Liver (tissue), 9 donors: Measurements from ENCODE around the gene CMTR2. TPM values are rescaled to one million over a fixed set of nuclear protein-coding genes. Genes with fewer than 3 reads are reported as not detected.

ENCODE experiments used
- DNase-seq: peaks from one replicate; pipeline ENCODE4 v3.0.0-alpha.2; 2017; ENCODE audit warnings: low spot score
- H3K27ac ChIP-seq, 2 donors: one replicate each; pipeline ENCODE4 v1.7.0; 2013; ENCODE audit warnings: inconsistent platforms in 2 of 2, low read length in 2 of 2, control low read depth in 1 of 2, low read depth in 1 of 2, mild to moderate bottlenecking in 1 of 2
- H3K27me3 ChIP-seq, 4 donors: one replicate each; pipeline versions ENCODE4 v1.6.1 to v1.7.0; 2013; ENCODE audit warnings: low read length in 3 of 4, inconsistent platforms in 1 of 4, mild to moderate bottlenecking in 1 of 4, moderate library complexity in 1 of 4; ENCODE audit not compliant: control insufficient read depth in 4 of 4, insufficient read depth in 4 of 4
- H3K36me3 ChIP-seq, 4 donors: one replicate each; pipeline versions ENCODE4 v1.6.1 to v1.7.0; 2013; ENCODE audit warnings: low read length in 3 of 4, mild to moderate bottlenecking in 3 of 4, low read depth in 1 of 4, moderate library complexity in 1 of 4; ENCODE audit not compliant: control insufficient read depth in 4 of 4, insufficient read depth in 3 of 4
- H3K4me1 ChIP-seq, 4 donors: one replicate each; pipeline versions ENCODE4 v1.6.1 to v1.7.0; 2013; ENCODE audit warnings: low read length in 3 of 4, mild to moderate bottlenecking in 3 of 4, moderate library complexity in 1 of 4; ENCODE audit not compliant: control insufficient read depth in 4 of 4, insufficient read depth in 4 of 4
- H3K4me3 ChIP-seq, 3 donors: one replicate each; pipeline versions ENCODE4 v1.6.1 to v1.7.0; 2013; ENCODE audit warnings: low read length in 3 of 3, control low read depth in 1 of 3, low read depth in 1 of 3, mild to moderate bottlenecking in 1 of 3
- H3K9ac ChIP-seq, 2 donors: one replicate each; pipeline ENCODE4 v1.7.0; 2013; ENCODE audit warnings: low read length in 2 of 2, mild to moderate bottlenecking in 2 of 2, moderate library complexity in 2 of 2, control low read depth in 1 of 2, low read depth in 1 of 2
- H3K9me3 ChIP-seq, 4 donors: one replicate each; pipeline versions ENCODE4 v1.6.1 to v1.7.0; 2013; ENCODE audit warnings: low read length in 3 of 4; ENCODE audit not compliant: control insufficient read depth in 4 of 4
- ATF3 ChIP-seq: IDR thresholded peaks from 2 replicates; pipeline ENCODE4 v1.6.1; 2016; ENCODE audit warnings: antibody characterized with exemption
- EGR1 ChIP-seq, 2 donors: IDR thresholded peaks; 2 replicates each; pipeline ENCODE4 v1.6.1; 2016 to 2018; ENCODE audit warnings: antibody characterized with exemption in 2 of 2, low read depth in 2 of 2
- FOXA1 ChIP-seq: IDR thresholded peaks from 2 replicates; pipeline ENCODE4 v1.6.1; 2016; ENCODE audit warnings: antibody characterized with exemption
- FOXA2 ChIP-seq: IDR thresholded peaks from 2 replicates; pipeline ENCODE4 v1.6.1; 2016; ENCODE audit warnings: antibody characterized with exemption
- GABPA ChIP-seq, 2 donors: IDR thresholded peaks in 1 of 2; conservative IDR thresholded peaks in 1 of 2; 2 replicates each; pipeline ENCODE4 v1.6.1; 2016; ENCODE audit warnings: antibody characterized with exemption in 2 of 2, mild to moderate bottlenecking in 1 of 2, moderate library complexity in 1 of 2
- HNF4A ChIP-seq, 2 donors: conservative IDR thresholded peaks; 2 replicates each; pipeline ENCODE4 v1.6.1; 2016; ENCODE audit warnings: antibody characterized with exemption in 2 of 2, mild to moderate bottlenecking in 2 of 2
- HNF4G ChIP-seq: IDR thresholded peaks from 2 replicates; pipeline ENCODE4 v1.6.1; 2016; ENCODE audit warnings: antibody characterized with exemption
- JUND ChIP-seq, 2 donors: IDR thresholded peaks; 2 replicates each; pipeline ENCODE4 v1.6.1; 2016; ENCODE audit warnings: antibody characterized with exemption in 2 of 2
- NR2F2 ChIP-seq: IDR thresholded peaks from 2 replicates; pipeline ENCODE4 v1.6.1; 2016; ENCODE audit warnings: antibody characterized with exemption
- RAD21 ChIP-seq, 2 donors: IDR thresholded peaks; 2 replicates each; pipeline ENCODE4 v1.6.1; 2016; ENCODE audit warnings: antibody characterized with exemption in 2 of 2, mild to moderate bottlenecking in 2 of 2
- RXRA ChIP-seq, 2 donors: IDR thresholded peaks; 2 replicates each; pipeline ENCODE4 v1.6.1; 2017 to 2018; ENCODE audit warnings: antibody characterized with exemption in 2 of 2, mild to moderate bottlenecking in 1 of 2
- SP1 ChIP-seq: IDR thresholded peaks from 2 replicates; pipeline ENCODE4 v1.6.1; 2018; ENCODE audit warnings: antibody characterized with exemption, mild to moderate bottlenecking
- TAF1 ChIP-seq: conservative IDR thresholded peaks from 2 replicates; pipeline ENCODE4 v1.6.1; 2016; ENCODE audit warnings: antibody characterized with exemption, mild to moderate bottlenecking
- YY1 ChIP-seq: IDR thresholded peaks from 2 replicates; pipeline ENCODE4 v1.6.1; 2016; ENCODE audit warnings: antibody characterized with exemption, mild to moderate bottlenecking
- ZBTB33 ChIP-seq: IDR thresholded peaks from 2 replicates; pipeline ENCODE4 v1.6.1; 2016; ENCODE audit warnings: antibody characterized with exemption
- WGBS: extraction: QIAGEN DNeasy Blood & Tissue Kit; methylation state at CpG from one replicate; pipeline ENCODE4 v1.1.7; 2013; 5-methylcytosine and 5-hydroxymethylcytosine counted together
- polyA plus RNA-seq, 2 donors: library from polyadenylated mRNA; stranded (reverse) in 1 of 2; unstranded in 1 of 2; fragments of 200-250 nt in 1 of 2; fragments of >200 nt in 1 of 2; fragmentation: Nextera tagmentation in 1 of 2; extraction: Ambion mirVana in 1 of 2; gene quantifications; one replicate each; pipeline versions ENCODE4 v1.2.1 to v1.2.3, GENCODE V29; 2013 to 2015
- total RNA-seq, 2 donors: library from RNA; depleted of rRNA; stranded (reverse); fragments of >200 nt; gene quantifications; one replicate each; pipeline ENCODE4 v1.2.3, GENCODE V29; 2014
- TF ChIP-seq, protein P1 (sequence below): fragments of 150-350 bp; IDR thresholded peaks from 2 replicates; pipeline ENCODE4 v1.5.1; 2017; ENCODE audit warnings: improper control_type of control experiment, low read depth, low read length; ENCODE audit not compliant: missing input control
- TF ChIP-seq, protein P2 (sequence below): IDR thresholded peaks from 2 replicates; pipeline ENCODE4 v1.6.1; 2016; ENCODE audit warnings: antibody characterized with exemption, mild to moderate bottlenecking
- TF ChIP-seq, protein P3 (sequence below): IDR thresholded peaks from 2 replicates; pipeline ENCODE4 v1.6.1; 2016; ENCODE audit warnings: antibody characterized with exemption
- donor health status: healthy.
- donor health status: healthy.
- donor health status: healthy.
- donor health status: healthy.
- donor health status: healthy.

The CMTR2 gene
- total and polyA plus RNA-seq, 4 donors, result 6.8 to 28.0 (median 15.0) TPM

GRCh38 chr16:71327720-71328119 lies 38.5 kb upstream of the CMTR2 start:
- no peaks in the 10 kb centered on the region for H3K36me3 ChIP-seq
- no peak for DNase-seq

GRCh38 chr16:71319999-71320398 lies 30.8 kb upstream of the CMTR2 start:
- Histone ChIP-seq H3K36me3 (no peaks in the 10 kb centered on the region), H3K4me3 (no peak overlapping the region), H3K9ac (no peak overlapping the region), H3K27me3 (peaks cover 0 to 7% (median 0%) of the 10 kb centered on the region in 4 donors), H3K9me3 (no peaks in the 10 kb centered on the region), H3K4me1 (no peaks in the 10 kb centered on the region), H3K27ac (no peak overlapping the region)
- DNase-seq, result no peak
- TF ChIP-seq TAF1 (no peak), YY1 (no peak), SP1 (no peak), HNF4G (no peak), NR2F2 (no peak), RXRA (IDR thresholded peaks at IDR 0.05) (no peak), ATF3 (no peak), JUND (IDR thresholded peaks at IDR 0.05) (no peak), FOXA2 (no peak), GABPA (IDR thresholded peaks at IDR 0.05 in 1 of 2, conservative IDR thresholded peaks at IDR 0.05 in 1 of 2) (no peak), ZBTB33 (no peak), FOXA1 (no peak), RAD21 (IDR thresholded peaks at IDR 0.05) (no peak), HNF4A (conservative IDR thresholded peaks at IDR 0.05) (no peak), EGR1 (IDR thresholded peaks at IDR 0.05; ENCODE audit: low read depth in 2 of 2) (no peak)
- TF ChIP-seq, protein P1, sequence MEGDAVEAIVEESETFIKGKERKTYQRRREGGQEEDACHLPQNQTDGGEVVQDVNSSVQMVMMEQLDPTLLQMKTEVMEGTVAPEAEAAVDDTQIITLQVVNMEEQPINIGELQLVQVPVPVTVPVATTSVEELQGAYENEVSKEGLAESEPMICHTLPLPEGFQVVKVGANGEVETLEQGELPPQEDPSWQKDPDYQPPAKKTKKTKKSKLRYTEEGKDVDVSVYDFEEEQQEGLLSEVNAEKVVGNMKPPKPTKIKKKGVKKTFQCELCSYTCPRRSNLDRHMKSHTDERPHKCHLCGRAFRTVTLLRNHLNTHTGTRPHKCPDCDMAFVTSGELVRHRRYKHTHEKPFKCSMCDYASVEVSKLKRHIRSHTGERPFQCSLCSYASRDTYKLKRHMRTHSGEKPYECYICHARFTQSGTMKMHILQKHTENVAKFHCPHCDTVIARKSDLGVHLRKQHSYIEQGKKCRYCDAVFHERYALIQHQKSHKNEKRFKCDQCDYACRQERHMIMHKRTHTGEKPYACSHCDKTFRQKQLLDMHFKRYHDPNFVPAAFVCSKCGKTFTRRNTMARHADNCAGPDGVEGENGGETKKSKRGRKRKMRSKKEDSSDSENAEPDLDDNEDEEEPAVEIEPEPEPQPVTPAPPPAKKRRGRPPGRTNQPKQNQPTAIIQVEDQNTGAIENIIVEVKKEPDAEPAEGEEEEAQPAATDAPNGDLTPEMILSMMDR, result no peak
- TF ChIP-seq, protein P2, sequence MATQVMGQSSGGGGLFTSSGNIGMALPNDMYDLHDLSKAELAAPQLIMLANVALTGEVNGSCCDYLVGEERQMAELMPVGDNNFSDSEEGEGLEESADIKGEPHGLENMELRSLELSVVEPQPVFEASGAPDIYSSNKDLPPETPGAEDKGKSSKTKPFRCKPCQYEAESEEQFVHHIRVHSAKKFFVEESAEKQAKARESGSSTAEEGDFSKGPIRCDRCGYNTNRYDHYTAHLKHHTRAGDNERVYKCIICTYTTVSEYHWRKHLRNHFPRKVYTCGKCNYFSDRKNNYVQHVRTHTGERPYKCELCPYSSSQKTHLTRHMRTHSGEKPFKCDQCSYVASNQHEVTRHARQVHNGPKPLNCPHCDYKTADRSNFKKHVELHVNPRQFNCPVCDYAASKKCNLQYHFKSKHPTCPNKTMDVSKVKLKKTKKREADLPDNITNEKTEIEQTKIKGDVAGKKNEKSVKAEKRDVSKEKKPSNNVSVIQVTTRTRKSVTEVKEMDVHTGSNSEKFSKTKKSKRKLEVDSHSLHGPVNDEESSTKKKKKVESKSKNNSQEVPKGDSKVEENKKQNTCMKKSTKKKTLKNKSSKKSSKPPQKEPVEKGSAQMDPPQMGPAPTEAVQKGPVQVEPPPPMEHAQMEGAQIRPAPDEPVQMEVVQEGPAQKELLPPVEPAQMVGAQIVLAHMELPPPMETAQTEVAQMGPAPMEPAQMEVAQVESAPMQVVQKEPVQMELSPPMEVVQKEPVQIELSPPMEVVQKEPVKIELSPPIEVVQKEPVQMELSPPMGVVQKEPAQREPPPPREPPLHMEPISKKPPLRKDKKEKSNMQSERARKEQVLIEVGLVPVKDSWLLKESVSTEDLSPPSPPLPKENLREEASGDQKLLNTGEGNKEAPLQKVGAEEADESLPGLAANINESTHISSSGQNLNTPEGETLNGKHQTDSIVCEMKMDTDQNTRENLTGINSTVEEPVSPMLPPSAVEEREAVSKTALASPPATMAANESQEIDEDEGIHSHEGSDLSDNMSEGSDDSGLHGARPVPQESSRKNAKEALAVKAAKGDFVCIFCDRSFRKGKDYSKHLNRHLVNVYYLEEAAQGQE, result no peak
- TF ChIP-seq, protein P3, sequence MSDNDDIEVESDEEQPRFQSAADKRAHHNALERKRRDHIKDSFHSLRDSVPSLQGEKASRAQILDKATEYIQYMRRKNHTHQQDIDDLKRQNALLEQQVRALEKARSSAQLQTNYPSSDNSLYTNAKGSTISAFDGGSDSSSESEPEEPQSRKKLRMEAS, result no peak
- 85% methylated on average over 4 of the region's 4 CpGs for WGBS

More at GRCh38 chr16:71327720-71328119, 38.5 kb upstream of the CMTR2 start:
- TF ChIP-seq, protein P3, result no peak
- H3K4me3 ChIP-seq, result no peak overlapping the region
- peaks cover 0 to 5% (median under 1%) of the 10 kb centered on the region in 4 donors for H3K9me3 ChIP-seq
- no peak overlapping the region for H3K9ac ChIP-seq
- no peaks in the 10 kb centered on the region for H3K27me3 ChIP-seq
- H3K27ac ChIP-seq, result no peak overlapping the region
- no peaks in the 10 kb centered on the region for H3K4me1 ChIP-seq
